HG02884 (cell line): ENCODE measurements around the gene SOX12.
"Not testable (repeated sequence)": the region's sequence is repeated elsewhere in the genome, so short reads cannot be mapped to it uniquely, and the experiment has no call there.

Experiments used
- ATAC-seq: cut with Tn5 transposase; IDR thresholded peaks from one replicate; pipeline ENCODE4 v1.9.1; 2021; ENCODE audit warnings: mild to moderate bottlenecking, moderate library complexity; ENCODE audit not compliant: unreplicated experiment

SOX12 gene

GRCh38 chr20:376750-377149 is 51.4 kb downstream of the SOX12 start:
- ATAC-seq, result no peak

GRCh38 chr20:377578-377977 is 52.2 kb downstream of the SOX12 start:
- not testable (repeated sequence) for ATAC-seq

GRCh38 chr20:378961-379336 is 53.6 kb downstream of the SOX12 start:
- no peak for ATAC-seq
